ENCODE data around the gene RIC3. TPM values are rescaled to one million over a fixed set of nuclear protein-coding genes. Genes with fewer than 3 reads are reported as not detected.

The RIC3 gene
- total and polyA plus RNA-seq, 12 donors: 4.7 to 17.0 (median 12.5) TPM

GRCh38 chr11:8205566-8205965, 36.7 kb upstream of the RIC3 start:
- no peaks in the 10 kb centered on the region for H3K9me3 ChIP-seq
- H3K27me3 ChIP-seq: peaks cover 0 to 19% (median 13%) of the 10 kb centered on the region in 7 donors
- peak overlapping the region in 1 of 10 donors; percentile 90 for H3K27ac ChIP-seq
- H3K4me1 ChIP-seq: peaks cover 0 to 56% (median 17%) of the 10 kb centered on the region in 9 donors
- H3K4me3 ChIP-seq: no peak overlapping the region
- no peaks in the 10 kb centered on the region for H3K36me3 ChIP-seq
- WGBS, 2 donors: 92 to 94% methylated on average over 8 of the region's 8 CpGs
- no peak for ATAC-seq
- DNase-seq: no peak
- TF ChIP-seq CTCF (IDR thresholded peaks at IDR 0.05): no peak
- intact Hi-C loops (cut with DNase I): no loop called here

- Histone ChIP-seq H3K4me3 (no peak overlapping the region), H3K36me3 (no peaks in the 10 kb centered on the region), H3K27me3 (peaks cover 0 to 23% (median 13%) of the 10 kb centered on the region in 7 donors), H3K9me3 (no peaks in the 10 kb centered on the region), H3K27ac (no peak overlapping the region), H3K4me1 (peaks cover 0 to 56% (median 17%) of the 10 kb centered on the region in 9 donors)
- WGBS, 2 donors: 54 to 68% methylated on average over 5 of the region's 5 CpGs
- DNase-seq: no peak
- ATAC-seq: no peak
- no peak for TF ChIP-seq CTCF (IDR thresholded peaks at IDR 0.05)
- intact Hi-C loops (cut with DNase I): no loop called here
These were observed 35.8 kb upstream of the RIC3 start for GRCh38 chr11:8204596-8204995.

GRCh38 chr11:8204025-8204424, 35.2 kb upstream of the RIC3 start:
- H3K4me1 ChIP-seq: peaks cover 0 to 56% (median 17%) of the 10 kb centered on the region in 9 donors
- ATAC-seq: no peak
- H3K27me3 ChIP-seq: peaks cover 0 to 22% (median 9%) of the 10 kb centered on the region in 7 donors
- no peaks in the 10 kb centered on the region for H3K9me3 ChIP-seq
- intact Hi-C loops (cut with DNase I): no loop called here
- no peak overlapping the region for H3K4me3 ChIP-seq
- H3K27ac ChIP-seq: no peak overlapping the region
- H3K36me3 ChIP-seq: no peaks in the 10 kb centered on the region
- TF ChIP-seq CTCF (IDR thresholded peaks at IDR 0.05): no peak
- DNase-seq: no peak
- WGBS, 2 donors: 73 to 83% methylated on average over 5 of the region's 5 CpGs

- H3K27me3 ChIP-seq: peaks cover 0 to 22% (median 7%) of the 10 kb centered on the region in 7 donors
- H3K9me3 ChIP-seq: no peaks in the 10 kb centered on the region
- no peak overlapping the region for H3K27ac ChIP-seq
- TF ChIP-seq CTCF (IDR thresholded peaks at IDR 0.05): no peak
- no peak overlapping the region for H3K4me3 ChIP-seq
- intact Hi-C loops (cut with DNase I): no loop called here
- no peak for DNase-seq
- 89 to 96% methylated on average over 2 of the region's 2 CpGs for WGBS, 2 donors
- ATAC-seq: no peak
- H3K4me1 ChIP-seq: peaks cover 0 to 56% (median 17%) of the 10 kb centered on the region in 9 donors
- H3K36me3 ChIP-seq: no peaks in the 10 kb centered on the region
These were observed 34.5 kb upstream of the RIC3 start for GRCh38 chr11:8203414-8203715.
